GM18499 (cell line): Measurements from ENCODE around the gene TAF11.
"Not testable (repeated sequence)": the region's sequence is repeated elsewhere in the genome, so short reads cannot be mapped to it uniquely, and the experiment has no call there.

Source experiments
- ATAC-seq: cut with Tn5 transposase; IDR thresholded peaks from one replicate; pipeline ENCODE4 v1.9.1; 2021; ENCODE audit warnings: moderate number of reproducible peaks; ENCODE audit not compliant: insufficient read depth, unreplicated experiment

TAF11 gene

GRCh38 chr6:34906826-34907225 lies 19.0 kb upstream of the TAF11 start:
- ATAC-seq: no peak

- ATAC-seq: no peak
Observed at GRCh38 chr6:34904990-34905613, 17.3 kb upstream of the TAF11 start.

DNA sequence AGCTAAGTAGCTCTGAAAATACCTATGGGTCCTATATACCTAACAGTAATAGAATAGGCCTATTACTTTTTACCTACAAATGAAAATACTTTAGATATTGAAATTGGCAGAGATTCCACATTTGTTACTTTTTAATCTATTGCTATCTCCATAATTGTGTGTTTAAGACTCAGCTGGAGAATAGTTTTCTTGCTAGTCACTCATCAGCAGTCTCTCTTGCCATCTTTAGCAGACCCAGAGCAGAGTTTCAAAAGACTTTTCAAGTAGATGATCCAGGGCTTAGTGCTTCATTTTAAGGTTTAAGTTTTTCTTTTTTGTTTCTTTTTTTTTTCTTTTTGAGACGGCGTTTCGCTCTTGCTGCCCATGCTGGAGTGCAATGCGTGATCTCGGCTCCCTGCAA lies 14.1 kb upstream of the TAF11 start:
- no peak for ATAC-seq

GRCh38 chr6:34900321-34901031 lies 12.6 kb upstream of the TAF11 start:
- no peak for ATAC-seq

DNA sequence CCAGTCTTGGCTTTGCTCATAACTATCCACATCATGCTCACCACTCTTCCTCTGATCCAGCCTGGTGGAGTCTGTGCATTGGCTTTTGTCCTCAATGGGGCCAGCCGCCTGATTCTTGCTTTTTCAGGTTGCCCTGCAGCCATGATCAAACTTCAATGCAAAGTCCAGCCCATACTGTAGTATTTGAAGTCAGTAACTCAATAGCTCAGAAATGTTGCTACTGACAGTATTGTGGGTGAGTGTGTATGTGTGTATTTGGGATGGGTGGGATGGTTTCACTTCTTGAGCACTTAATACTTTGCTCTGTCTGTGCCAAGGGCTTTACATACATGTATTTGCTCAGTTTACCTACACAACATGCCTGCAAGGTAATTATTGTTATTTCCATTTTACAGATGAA lies 11.9 kb upstream of the TAF11 start:
- ATAC-seq: not testable (repeated sequence)

DNA sequence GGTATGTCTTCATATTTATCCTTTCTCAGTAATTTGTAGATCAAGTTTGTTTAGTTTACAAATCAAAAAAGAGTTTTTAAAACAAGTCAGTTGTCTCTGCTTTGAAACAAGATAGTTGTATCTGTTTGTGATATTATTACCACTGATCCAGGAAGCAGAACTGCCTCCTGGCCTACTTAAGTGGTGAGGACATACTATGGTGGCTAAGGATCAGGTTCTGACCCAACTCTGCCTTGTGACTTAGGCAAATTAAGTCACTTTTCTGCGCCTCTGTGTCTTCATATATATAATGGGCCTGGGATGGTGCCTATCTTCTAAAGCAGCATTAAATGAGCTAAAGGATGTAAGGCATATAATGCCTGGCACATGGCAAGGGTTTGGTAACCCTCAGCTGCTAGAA lies 9.9 kb upstream of the TAF11 start:
- no peak for ATAC-seq

GRCh38 chr6:34897130-34897529 lies 9.3 kb upstream of the TAF11 start:
- no peak for ATAC-seq

DNA sequence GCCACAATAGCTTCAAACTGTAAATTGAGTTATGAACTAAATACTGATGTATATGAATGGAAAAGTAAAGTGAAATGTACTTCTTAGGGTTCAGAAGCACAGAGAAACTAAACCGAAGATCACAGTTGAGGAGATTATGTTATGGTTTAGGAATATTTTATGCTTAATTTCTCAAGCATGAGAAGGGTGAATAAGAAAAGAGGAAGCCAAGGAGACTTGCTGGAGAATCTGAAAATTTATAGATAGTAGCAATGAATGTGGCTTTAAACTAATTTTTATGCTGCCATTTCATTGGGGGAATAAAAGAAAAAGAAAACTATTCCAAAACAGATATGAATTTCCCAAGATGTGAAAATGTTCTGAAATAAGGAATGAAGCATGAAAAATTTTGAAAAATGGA lies 6.9 kb upstream of the TAF11 start:
- no peak for ATAC-seq

DNA sequence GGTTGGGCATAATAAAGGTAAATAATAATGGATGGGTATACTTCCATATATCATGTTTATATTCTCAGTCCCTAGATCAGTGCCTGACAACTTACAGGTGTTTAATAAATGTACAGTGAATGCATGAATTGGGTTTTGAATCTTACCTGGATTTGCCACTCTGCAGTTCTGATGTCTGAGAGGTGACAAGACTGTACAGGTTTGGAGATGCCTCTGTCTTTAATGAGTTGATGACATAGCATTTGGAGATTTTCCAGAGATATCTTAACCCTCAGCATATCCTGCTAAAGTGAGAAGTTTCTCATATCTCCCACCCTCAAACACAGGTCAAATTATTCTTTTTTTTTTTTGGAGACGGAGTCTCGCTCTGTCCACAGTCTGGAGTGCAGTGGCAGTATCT lies 3.5 kb upstream of the TAF11 start:
- ATAC-seq: no peak

DNA sequence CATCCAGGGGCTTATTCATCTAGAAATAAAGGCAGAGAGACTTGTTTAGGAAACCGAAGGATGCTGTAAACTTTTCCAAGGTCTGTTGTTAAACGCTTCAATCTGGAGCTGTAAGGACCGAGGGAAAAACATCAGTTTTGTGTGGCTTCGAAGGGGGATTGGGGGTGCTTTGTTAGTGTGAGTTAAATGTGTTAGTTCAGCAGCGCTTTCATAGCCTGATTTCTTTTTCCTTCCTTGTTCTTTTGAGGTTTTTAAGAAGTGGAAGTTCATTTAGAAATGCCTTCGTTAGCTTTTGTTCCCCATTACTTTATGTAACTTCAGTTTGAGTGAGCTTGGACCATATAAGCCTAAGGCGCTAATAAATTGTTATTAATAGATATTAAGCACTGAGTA lies 2.7 kb upstream of the TAF11 start:
- ATAC-seq: no peak

DNA sequence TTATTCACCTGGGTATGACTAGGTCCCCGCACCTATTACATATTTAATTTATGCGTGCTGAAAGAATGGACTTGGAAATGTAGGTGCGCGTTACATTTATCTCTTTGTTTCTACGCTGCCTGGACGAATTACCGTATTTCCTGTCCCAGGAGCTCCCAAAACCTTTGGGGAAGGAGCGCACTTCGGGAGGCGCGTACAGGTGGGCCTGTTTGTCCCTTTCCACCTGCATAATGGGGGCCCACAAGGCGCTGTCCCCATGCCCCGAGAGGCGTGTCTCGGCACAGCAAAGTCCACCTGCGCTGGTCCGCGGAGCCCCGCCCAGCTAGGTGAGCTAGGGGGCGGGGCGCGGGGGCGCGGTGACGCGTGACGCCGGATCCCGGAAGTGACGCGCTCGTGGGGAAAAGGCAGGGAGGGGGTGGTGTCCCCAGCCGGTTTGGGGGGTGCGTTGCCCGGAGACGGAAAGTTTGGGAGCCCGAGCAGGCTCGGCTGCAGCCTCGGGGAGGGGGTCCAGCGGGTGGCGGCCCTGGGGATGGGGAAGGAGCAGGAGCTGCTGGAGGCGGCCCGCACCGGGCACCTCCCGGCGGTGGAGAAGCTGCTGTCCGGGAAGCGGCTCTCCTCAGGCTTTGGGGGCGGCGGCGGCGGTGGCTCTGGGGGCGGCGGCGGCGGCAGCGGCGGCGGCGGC lies 1.2 kb upstream of the TAF11 start, which contains the start of gene ANKS1A:
ANKS1A (plus strand) TSS at position 382 of the 682 bp plus-strand sequence; CDS start at position 530, 148 bp downstream.
- ATAC-seq: no peak

GRCh38 chr6:34888514-34888856 lies 643 bp upstream of the TAF11 start:
- no peak for ATAC-seq

GRCh38 chr6:34885837-34886236 lies 2.0 kb downstream of the TAF11 start:
- ATAC-seq: not testable (repeated sequence)

DNA sequence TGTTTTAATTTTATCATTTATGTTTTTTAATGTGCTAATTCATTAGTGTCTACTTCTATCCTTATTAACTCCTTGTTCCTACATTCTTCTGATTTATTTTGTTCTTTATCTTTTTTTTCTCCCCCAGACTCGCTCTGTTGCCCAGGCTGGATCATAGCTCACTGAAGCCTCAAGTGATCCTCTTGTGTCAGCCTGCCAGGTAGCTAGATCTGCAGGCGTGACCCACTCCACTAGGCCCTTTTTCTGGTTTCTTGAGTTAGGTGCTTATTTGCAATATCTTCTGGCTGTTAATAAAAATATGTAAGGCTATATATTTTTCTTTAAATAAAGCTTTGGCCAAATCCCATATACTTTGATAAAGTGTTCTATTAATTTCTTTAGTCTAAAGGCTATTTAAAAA lies 2.8 kb downstream of the TAF11 start:
- ATAC-seq: no peak

DNA sequence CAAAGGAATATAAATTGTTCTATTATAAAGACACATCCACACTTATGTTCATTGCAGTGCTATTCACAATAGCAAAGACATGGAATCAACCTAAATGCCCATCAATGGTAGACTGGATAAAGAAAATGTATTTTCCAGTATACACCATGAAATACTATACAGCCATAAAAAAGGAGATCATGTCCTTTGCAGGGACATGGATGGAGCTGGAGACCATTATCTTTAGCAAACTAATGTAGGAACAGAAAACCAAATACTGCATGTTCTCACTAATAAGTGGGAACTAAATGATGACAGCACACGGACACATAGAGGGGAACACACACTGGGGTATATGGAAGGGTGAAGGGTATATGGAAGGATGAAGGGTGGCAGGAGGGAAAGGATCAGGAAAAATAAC lies 3.8 kb downstream of the TAF11 start:
- not testable (repeated sequence) for ATAC-seq

DNA sequence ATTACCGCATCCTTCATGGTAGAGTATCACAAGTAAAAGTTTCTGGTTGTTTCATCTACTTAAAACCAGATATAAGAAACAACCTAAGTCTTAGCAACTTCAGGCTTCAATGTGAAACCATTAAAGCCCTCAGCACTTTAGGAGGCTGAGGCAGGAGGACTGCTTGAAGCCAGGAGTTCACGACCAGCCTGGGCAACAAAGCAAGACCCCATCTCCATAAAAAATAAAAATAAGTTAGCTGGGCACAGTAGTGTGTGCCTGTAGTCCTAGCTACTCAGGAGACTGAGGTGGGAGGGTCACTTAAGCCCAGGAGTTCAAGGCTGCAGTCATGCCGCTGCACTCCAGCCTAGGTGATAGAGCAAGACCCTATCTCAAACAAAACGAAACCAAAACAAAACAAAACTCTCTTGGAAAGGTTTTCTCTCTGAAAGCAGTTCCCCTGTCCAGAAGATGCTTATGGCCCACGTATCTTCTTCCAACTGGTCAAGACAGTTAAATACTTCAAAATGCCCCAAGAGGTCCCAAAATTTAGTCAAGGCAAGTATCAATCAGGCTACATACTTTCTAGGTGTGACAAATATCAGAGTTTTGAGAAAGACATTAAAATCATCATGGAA lies 9.9 kb downstream of the TAF11 start:
- ATAC-seq: no peak

GRCh38 chr6:34877259-34877658 lies 10.6 kb downstream of the TAF11 start:
- ATAC-seq: no peak

GRCh38 chr6:34876472-34876871 lies 11.4 kb downstream of the TAF11 start:
- ATAC-seq: no peak

GRCh38 chr6:34875292-34876213 lies 12.3 kb downstream of the TAF11 start:
- no peak for ATAC-seq

DNA sequence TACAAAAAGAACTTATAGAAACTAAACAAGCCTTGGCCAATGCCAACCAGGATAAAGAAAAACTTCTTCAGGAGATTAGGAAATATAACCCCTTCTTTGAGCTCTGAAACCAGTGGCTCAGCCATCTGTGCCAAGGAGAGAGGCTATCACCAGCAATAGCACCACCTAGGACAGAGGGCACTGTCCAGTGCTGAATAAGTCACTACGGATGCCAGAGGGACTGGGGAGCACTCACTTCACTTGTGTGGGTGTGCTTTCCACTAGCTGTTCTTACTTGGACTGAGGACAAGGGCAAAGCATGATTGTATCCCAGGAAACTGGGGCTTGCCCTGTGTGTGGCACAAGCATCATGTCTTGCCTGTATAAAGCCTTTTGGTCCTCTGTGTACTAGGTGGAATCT lies 15.5 kb downstream of the TAF11 start:
- ATAC-seq: no peak
